NK-92 (cell line): Measurements from ENCODE around the gene LDLRAD4.

Experiments used
- DNase-seq: peaks from one replicate; lab custom pipeline; 2025; ENCODE audit not compliant: unreplicated experiment; lab: John Stamatoyannopoulos, UW

Gene LDLRAD4

GRCh38 chr18:13540477-13541182 is 322.1 kb downstream of the LDLRAD4 start:
- no peak for DNase-seq

GRCh38 chr18:13541621-13542519 is 323.3 kb downstream of the LDLRAD4 start:
- no peak for DNase-seq

DNA sequence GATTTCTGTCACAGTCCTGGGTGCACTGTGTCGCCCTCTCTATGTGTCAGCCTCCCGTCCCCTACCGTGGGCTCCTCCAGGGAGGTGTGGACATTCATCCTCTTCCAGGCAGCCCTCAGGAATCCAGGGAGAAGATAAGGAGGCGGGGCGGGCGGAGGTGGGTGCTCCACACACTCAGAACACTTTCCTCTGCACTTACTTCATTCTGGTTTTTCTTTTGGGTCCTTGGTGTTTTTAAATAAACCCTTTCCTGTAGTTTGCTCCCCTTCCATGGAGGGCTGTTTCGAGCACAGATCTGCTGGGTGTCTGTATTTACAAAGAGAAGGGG is 323.9 kb downstream of the LDLRAD4 start:
- DNase-seq: no peak

GRCh38 chr18:13543144-13543543 is 324.6 kb downstream of the LDLRAD4 start:
- DNase-seq: no peak

DNA sequence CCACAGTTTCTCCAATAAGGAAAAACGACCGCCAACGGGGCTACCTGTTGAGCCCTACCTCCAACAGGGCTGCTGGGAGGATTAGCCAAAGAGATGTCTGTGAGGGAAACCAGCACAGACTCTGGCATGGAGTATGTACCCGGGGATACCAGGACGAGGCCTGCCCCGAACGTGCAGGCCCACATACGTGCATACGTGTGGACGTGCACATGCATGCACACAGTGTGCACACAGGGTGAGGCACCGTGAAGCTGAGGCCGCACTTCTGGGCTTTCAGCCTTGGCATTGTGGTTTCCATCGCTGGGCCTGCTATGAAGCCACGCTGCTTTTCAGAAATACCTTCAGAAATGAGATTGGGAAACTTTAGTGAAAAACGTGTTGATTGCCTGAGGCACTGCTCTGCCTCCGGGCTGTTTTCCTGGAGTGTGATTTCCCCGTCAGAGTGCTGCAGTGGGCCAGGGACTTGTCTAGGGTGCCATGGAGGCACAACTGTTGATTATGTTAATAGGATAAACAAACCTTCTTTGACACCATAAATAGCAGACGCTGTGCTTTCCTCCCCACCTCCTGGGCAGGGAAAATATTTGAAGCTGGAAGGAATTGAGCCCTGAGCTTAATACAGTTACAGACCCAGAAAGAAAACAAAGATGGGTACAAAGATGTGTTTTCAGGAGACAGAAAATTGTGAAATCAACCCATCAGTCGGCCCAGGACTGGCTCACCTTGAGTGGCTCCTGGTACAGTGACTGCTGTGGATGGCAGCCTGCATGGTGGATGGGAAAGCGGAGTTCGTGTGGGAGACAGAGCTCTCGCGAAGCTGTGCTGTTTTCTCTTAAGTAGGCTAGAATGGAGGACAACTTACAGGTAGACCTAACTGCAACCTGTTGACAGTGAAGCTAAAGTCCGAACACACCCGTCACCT is 325.5 kb downstream of the LDLRAD4 start:
- DNase-seq: no peak

DNA sequence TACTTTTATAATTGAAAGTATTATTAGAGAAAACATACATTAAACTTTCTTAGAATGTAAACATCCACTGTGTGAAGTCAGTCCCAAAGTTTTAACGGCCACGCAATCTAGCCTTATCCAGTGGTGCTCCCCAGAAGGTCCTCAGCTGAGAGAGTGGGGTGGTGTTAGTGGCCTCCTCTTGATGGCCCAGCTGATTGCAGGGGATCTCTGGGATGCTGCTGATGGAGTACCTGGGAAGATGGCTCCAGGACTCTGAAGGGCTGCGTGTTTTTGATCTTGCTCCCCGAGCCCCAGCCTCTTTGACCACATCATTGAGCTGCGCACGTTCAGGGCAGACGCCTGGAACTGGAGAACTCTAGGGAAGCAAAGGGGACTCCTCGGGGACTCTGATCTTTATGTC is 326.4 kb downstream of the LDLRAD4 start:
- DNase-seq: no peak

DNA sequence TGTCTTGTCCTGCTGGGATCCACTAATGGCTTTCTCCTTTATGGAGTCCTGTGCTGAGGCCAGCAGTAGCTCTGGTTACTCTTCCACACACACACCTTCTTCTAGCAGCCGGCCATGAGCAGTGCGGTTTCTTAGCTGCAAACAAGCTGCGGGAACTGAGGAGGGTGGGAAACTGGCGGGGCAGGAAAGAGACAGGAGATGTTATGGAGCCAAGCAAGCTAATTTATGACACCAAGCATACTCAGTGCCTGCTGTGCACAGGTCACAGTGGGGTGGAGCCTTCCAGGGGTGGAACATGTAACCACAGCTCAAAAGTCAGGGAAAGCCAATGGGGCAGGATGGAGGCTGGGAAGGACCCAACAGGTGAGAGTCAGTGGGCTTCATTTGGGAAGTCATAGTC is 327.0 kb downstream of the LDLRAD4 start:
- DNase-seq: no peak

GRCh38 chr18:13545955-13546354 is 327.4 kb downstream of the LDLRAD4 start:
- no peak for DNase-seq

DNA sequence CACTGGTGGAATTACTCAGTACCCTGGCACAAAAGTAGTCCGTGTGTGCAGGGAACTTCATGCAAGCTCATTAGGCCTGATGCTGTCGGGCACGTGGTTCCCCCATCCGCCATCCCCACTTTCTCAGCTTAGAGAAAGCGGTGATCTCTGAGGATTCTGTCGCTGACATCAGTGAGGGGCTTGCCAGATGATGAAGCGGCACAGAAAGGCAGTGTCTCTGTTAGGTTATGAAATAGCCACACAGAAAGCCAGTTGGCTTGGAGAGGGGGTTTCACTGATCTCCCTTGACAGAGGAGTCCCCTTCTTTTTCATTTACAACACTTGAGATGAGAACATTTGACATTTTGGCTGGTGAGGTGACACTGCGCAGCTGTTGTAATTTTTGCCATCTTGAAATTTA is 328.1 kb downstream of the LDLRAD4 start:
- DNase-seq: no peak

DNA sequence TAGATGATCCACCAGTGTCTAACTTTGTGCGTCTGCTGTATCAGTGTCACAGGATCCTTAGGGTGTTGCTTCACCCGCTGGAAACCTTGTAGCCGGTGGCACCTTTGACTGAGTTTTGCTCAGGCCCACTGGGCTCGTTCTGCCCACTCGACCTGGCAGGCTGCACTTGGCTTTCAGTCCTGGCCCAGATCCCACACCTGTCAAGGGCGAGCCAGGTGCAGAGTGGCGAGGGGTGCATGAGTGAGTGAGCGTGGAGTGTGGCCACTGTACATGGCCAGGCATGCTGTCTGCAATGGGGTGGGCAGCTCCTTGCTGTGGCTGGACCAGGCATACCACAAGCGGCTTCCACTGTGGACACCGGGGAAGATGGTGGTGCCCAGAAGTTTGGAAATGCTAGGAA is 328.8 kb downstream of the LDLRAD4 start:
- DNase-seq: no peak

- DNase-seq: no peak
Observed at GRCh38 chr18:13548106-13548819, 329.7 kb downstream of the LDLRAD4 start.

GRCh38 chr18:13548966-13549879 is 330.7 kb downstream of the LDLRAD4 start:
- DNase-seq: no peak

DNA sequence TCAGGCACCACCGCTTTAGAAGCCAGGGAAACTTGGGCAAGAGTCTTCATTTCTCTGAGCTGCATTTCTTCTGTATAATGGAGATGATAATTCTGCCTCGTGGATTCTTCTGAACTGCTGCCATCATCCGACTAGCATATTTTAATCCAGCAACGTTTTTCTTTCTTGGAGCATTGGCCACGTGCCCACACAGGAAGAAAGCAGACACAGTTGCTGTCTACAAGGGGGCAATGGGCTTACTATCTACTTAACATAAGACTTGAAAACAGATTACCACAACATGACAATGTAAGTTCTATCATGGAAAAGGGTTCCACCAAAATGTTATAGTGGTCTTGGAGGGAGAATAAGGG is 331.3 kb downstream of the LDLRAD4 start:
- no peak for DNase-seq

- no peak for DNase-seq
Observed at GRCh38 chr18:13550418-13551304, 332.1 kb downstream of the LDLRAD4 start.

GRCh38 chr18:13551305-13551603 is 332.7 kb downstream of the LDLRAD4 start:
- DNase-seq: no peak

DNA sequence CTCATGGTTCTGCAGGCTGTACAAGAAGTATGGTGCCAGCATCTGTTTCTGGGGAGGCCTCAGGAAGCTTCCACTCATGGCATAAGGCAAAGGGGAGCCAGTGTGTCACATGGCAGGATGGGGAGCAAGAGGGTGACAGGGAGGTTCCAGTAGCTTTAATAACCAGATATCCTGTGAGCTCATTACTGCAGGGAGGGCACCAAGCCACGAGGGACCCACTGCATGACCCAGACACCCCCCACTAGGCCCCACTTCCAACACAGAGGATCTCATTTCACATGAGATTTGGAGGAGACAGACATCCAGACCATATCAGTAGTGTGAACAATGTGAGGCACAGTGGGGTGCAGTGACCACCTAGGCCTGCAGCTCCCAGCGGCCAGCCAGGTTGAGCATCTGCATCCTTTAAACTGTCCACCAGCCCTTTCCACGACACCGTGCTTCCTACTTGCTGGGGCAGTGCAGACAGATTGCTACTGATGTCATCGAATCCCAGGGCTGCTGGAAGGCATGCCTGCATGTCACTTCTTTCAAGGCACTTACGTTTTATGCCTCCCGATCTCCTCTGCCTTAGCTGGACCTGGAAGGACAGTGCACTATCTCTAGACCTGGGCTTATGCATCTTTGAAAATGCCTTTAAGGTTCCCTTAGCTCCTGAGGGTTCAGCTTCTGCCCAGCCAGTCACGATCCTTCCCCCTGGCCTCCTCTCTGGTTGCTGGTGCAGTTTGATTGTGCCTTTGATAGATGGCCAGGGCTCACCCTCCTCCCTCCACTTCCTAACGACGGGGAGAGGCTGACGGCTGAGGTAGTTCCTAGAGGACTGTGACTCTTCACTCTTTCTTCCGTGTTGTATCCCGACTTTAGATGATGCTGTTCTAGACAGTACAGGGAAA is 333.5 kb downstream of the LDLRAD4 start:
- DNase-seq: no peak

GRCh38 chr18:13553449-13553848 is 334.9 kb downstream of the LDLRAD4 start:
- no peak for DNase-seq

GRCh38 chr18:13555192-13555591 is 336.6 kb downstream of the LDLRAD4 start:
- DNase-seq: no peak
